Activated CD4-positive, alpha-beta T cell treated with anti-CD3 and anti-CD28 coated beads, Interleukin-2, amount 10 ng/mL, durations not matched to agents 24 days and 14 days (primary cell): Measurements from ENCODE around the gene WTAP. TPM values are rescaled to one million over a fixed set of nuclear protein-coding genes. Genes with fewer than 3 reads are reported as not detected.

ENCODE experiments used
- DNase-seq: peaks from one replicate; pipeline ENCODE4 v3.0.0; 2022
- H3K27ac Mint-ChIP-seq: one replicate; pipeline ENCODE4 v1.8.0; 2022; ENCODE audit warnings: mild to moderate bottlenecking, mixed read lengths
- H3K27me3 Mint-ChIP-seq: one replicate; pipeline ENCODE4 v1.8.0; 2022; ENCODE audit warnings: mixed read lengths
- H3K36me3 Mint-ChIP-seq: one replicate; pipeline ENCODE4 v1.8.0; 2022; ENCODE audit warnings: low read depth, mild to moderate bottlenecking, mixed read lengths
- H3K4me1 Mint-ChIP-seq: one replicate; pipeline ENCODE4 v1.8.0; 2021; ENCODE audit warnings: mixed read lengths
- H3K4me3 Mint-ChIP-seq: one replicate; pipeline ENCODE4 v1.8.0; 2022; ENCODE audit warnings: mild to moderate bottlenecking, moderate library complexity, mixed read lengths
- H3K9me3 Mint-ChIP-seq: one replicate; pipeline ENCODE4 v1.8.0; 2021; ENCODE audit warnings: mixed read lengths
- intact Hi-C: fragments of 100-400 bp; cut with micrococcal nuclease; formaldehyde crosslinking; loops from one replicate; pipeline ENCODE4 v1.15.1; 2023
- total RNA-seq: library from RNA; stranded (reverse); gene quantifications from 2 replicates; pipeline ENCODE4 v1.2.3, GENCODE V29; 2022

The WTAP gene
- total RNA-seq, 1 donor from 2014 or later, result 107 TPM

DNA sequence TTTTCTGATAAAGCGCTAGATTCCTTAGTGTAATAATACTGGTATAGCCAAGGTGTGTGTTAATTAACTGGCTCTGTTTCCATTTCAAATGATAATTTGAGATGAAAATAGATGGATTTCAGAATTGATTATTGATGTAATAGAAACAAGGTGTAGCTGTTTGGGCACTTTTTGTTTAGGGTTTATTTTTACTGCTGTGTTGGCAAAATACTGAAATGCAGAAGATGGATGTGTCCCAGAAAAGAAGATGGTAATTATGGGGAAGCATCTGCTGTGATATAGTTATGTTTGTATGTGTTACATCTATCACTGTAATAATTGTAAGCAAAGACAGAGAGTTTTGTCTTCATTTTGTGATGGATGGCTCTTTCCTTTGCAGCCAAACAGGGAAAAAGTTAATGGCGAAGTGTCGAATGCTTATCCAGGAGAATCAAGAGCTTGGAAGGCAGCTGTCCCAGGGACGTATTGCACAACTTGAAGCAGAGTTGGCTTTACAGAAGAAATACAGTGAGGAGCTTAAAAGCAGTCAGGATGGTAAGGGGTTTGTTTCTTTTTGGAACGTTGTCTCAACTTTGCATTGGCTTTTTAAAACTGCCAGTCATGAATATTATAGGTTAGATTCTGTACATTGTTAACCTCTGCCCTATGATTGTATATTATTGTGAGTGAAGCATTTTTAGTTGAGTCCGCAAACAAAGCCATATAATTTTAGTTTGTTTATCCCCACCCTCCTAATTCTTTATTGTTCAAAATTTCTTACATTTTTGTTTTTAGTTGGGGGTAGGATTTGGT lies 26.0 kb downstream of the WTAP start:
- Mint-ChIP-seq H3K27me3 (no peaks in the 10 kb centered on the region), H3K9me3 (no peaks in the 10 kb centered on the region)
- intact Hi-C loops, result loop anchor here (5.0 kb wide), 1 partner anchor 34 kb away; the partner anchor contains the start of gene TCP1

DNA sequence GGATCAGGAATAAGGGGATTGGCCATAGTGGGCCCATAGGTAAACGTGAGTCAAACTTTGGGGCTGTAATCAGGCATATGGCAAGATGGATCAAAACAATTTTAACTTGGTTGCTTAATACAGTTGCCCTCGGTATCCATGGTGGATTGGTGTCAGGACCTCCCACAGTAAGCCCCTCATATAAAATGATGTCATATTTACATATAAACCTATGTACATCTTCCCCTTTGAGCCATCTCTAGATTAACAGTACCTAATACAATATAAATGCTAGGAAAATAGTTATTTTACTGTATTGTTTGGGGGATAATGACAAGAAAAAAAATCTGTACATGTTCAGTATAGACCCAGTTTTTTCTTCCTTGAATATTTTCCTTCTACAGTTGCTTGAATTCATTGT lies 27.1 kb downstream of the WTAP start:
- peaks cover 13% of the 10 kb centered on the region for H3K4me1 Mint-ChIP-seq
- H3K36me3 Mint-ChIP-seq, result peaks cover 61% of the 10 kb centered on the region
- H3K27me3 Mint-ChIP-seq, result no peaks in the 10 kb centered on the region
- H3K9me3 Mint-ChIP-seq, result no peaks in the 10 kb centered on the region
- intact Hi-C loops, result loop anchor here (5.0 kb wide), 1 partner anchor 33 kb away; the partner anchor contains the start of gene TCP1
- H3K4me3 Mint-ChIP-seq, result no peak overlapping the region
- DNase-seq, result no peak
- H3K27ac Mint-ChIP-seq, result no peak overlapping the region

More for the DNA sequence above, 26.0 kb downstream of the WTAP start:
- no peak for DNase-seq
- Mint-ChIP-seq H3K36me3 (peaks cover 65% of the 10 kb centered on the region), H3K27ac (no peak overlapping the region), H3K4me1 (peaks cover 9% of the 10 kb centered on the region), H3K4me3 (no peak overlapping the region)

- no peaks in the 10 kb centered on the region for H3K9me3 Mint-ChIP-seq
- peaks cover 17% of the 10 kb centered on the region for H3K4me1 Mint-ChIP-seq
- intact Hi-C loops, result loop anchor here (5.0 kb wide), 1 partner anchor 32 kb away; the partner anchor contains the start of gene TCP1
- DNase-seq, result no peak
- H3K36me3 Mint-ChIP-seq, result peaks cover 59% of the 10 kb centered on the region
- no peaks in the 10 kb centered on the region for H3K27me3 Mint-ChIP-seq
- peak overlapping the region; percentile 14 for H3K27ac Mint-ChIP-seq
- no peak overlapping the region for H3K4me3 Mint-ChIP-seq
Measured at GRCh38 chr6:159754959-159755914, 27.9 kb downstream of the WTAP start.

DNA sequence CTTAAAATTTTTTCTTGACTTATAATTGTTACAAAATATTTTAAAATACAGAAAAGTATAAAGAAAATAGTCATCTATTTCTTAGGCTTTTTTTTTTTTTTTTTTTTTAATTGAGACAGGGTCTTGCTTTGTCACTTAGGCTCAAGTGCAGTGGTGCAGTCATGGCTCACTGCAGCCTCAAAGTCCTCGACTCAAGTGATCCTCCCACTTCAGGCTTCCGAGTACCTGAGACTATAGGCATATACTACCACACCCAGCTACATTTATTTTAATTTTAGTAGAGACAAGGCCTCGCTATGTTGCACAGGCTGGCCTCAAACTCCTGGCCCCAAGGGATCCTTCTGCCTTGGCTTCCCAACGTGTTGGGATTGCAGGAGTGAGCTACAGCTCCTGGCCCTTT lies 29.2 kb downstream of the WTAP start:
- intact Hi-C loops, result no loop called here
- Mint-ChIP-seq H3K4me1 (peaks cover 27% of the 10 kb centered on the region), H3K36me3 (peaks cover 57% of the 10 kb centered on the region), H3K4me3 (no peak overlapping the region), H3K27ac (no peak overlapping the region), H3K9me3 (no peaks in the 10 kb centered on the region), H3K27me3 (no peaks in the 10 kb centered on the region)
- no peak for DNase-seq

DNA sequence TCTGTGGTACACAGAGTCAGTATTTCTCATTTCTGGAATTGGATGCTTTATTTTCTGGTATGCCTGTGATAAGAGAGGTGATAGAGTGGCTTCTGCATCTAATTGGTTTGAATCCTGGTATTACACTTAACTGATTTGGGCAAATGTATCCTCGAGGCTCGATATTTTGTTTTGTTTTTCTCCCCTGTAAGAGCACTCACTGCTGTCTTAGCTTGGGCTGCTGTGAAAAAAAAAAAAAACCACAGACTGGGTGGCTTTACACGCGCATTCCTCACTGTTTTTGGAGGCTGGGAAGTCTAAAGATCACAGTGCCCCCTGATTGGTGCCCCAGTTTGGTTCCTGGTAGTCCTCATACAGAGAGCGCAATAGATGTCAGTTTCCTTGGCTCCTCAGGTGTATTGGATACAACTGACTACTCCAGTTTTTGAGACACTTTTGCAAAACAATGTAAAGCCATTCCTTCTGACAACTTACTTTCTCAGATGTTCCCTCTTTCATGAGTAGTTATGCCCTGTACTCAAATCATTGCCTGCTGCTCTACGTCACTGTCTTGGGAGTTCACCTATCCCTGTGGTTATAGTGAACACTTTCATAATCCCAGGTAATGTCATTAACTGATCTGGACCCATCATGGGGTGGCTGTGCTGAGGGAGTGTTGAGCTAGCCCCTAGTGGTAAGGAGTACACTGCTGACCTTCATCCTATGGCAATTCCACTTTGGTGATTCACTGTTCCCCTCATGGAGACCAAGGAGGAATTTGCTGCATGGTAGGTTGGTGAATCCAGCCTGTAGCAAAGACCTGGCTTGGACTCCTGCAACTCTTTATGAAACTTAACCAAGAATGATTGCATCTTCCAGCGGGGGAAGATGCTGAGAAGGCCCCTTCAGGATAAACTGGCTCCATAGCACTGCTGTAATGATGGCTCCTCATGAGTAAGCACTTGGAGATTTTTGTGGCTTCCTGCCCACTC lies 31.0 kb downstream of the WTAP start:
- Mint-ChIP-seq H3K4me1 (peaks cover 29% of the 10 kb centered on the region), H3K27me3 (no peaks in the 10 kb centered on the region), H3K36me3 (peaks cover 54% of the 10 kb centered on the region), H3K27ac (peak overlapping the region; percentile 17), H3K9me3 (no peaks in the 10 kb centered on the region), H3K4me3 (no peak overlapping the region)
- no peak for DNase-seq
- intact Hi-C loops, result no loop called here

GRCh38 chr6:159759645-159760044 lies 32.3 kb downstream of the WTAP start:
- H3K27ac Mint-ChIP-seq, result peak overlapping the region; percentile 55
- H3K4me1 Mint-ChIP-seq, result peaks cover 31% of the 10 kb centered on the region
- intact Hi-C loops, result no loop called here
- no peaks in the 10 kb centered on the region for H3K9me3 Mint-ChIP-seq
- H3K27me3 Mint-ChIP-seq, result no peaks in the 10 kb centered on the region
- H3K36me3 Mint-ChIP-seq, result peaks cover 52% of the 10 kb centered on the region
- no peak for DNase-seq
- H3K4me3 Mint-ChIP-seq, result peak overlapping the region; percentile 50

- H3K36me3 Mint-ChIP-seq, result peaks cover 49% of the 10 kb centered on the region
- H3K27ac Mint-ChIP-seq, result peak overlapping the region; percentile 98
- H3K9me3 Mint-ChIP-seq, result no peaks in the 10 kb centered on the region
- peak overlapping the region; percentile 94 for H3K4me3 Mint-ChIP-seq
- intact Hi-C loops, result no loop called here
- H3K4me1 Mint-ChIP-seq, result peaks cover 31% of the 10 kb centered on the region
- no peak for DNase-seq
- H3K27me3 Mint-ChIP-seq, result no peaks in the 10 kb centered on the region
Measured at GRCh38 chr6:159760602-159761057, 33.3 kb downstream of the WTAP start.

- H3K36me3 Mint-ChIP-seq, result peaks cover 48% of the 10 kb centered on the region
- no peak for DNase-seq
- peak overlapping the region; percentile 98 for H3K27ac Mint-ChIP-seq
- peaks cover 35% of the 10 kb centered on the region for H3K4me1 Mint-ChIP-seq
- intact Hi-C loops, result no loop called here
- no peaks in the 10 kb centered on the region for H3K9me3 Mint-ChIP-seq
- H3K4me3 Mint-ChIP-seq, result peak overlapping the region; percentile 94
- no peaks in the 10 kb centered on the region for H3K27me3 Mint-ChIP-seq
Measured at GRCh38 chr6:159761129-159761872, 34.0 kb downstream of the WTAP start.

DNA sequence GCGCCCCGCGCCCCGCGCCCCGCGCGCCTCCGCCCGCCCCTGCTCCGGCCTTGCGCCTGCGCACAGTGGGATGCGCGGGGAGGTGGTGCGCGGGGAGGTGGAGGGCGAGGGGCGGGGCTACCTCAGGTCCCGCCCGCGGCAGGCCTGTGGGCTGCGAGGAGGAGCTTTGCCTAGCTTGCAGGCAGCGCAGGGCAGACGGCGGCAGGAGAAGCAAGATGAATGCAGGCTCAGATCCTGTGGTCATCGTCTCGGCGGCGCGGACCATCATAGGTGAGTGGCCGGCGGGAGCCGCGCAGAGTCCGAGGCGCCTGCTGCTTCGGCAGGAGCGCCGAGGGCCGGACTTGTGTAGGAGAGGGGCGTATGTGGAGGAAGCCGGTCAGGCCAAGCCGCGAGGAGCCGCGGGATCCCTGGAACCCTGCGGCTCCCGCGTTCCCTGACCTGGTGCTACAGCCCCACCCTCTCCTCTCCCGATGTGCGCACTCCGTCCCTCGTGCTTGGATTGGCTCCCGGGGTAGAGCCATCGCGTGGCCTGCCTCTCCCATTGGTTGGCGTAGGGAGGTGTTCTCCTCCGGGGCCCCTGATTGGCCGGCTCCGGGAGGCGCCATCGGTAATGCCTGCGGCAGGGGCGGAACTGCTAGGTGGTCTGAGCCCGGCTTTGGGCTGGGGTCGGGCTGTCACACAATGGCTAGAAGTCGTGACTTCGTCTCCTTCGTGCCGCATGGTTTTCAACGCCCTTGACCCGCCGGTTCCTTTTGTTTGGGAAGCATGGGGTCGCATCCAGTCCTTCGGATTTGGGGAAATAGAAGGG lies 34.8 kb downstream of the WTAP start, which contains the start of gene ACAT2:
ACAT2 (plus strand) TSS at position 173 of the 808 bp plus-strand sequence; CDS start at position 216, 43 bp downstream.
- Mint-ChIP-seq H3K27me3 (no peaks in the 10 kb centered on the region), H3K4me3 (peak within 1 kb of the TSS; percentile 94), H3K27ac (peak within 1 kb of the TSS; percentile 98), H3K9me3 (no peaks in the 10 kb centered on the region), H3K4me1 (peaks cover 42% of the 10 kb centered on the region), H3K36me3 (peaks cover 52% of the 10 kb centered on the region)
- intact Hi-C loops, result loop anchor here (1.0 kb wide), 3 partner anchors 27 to 71 kb away; partner anchors contain the start of genes TCP1 and WTAP
- DNase-seq, result peak; percentile 98

DNA sequence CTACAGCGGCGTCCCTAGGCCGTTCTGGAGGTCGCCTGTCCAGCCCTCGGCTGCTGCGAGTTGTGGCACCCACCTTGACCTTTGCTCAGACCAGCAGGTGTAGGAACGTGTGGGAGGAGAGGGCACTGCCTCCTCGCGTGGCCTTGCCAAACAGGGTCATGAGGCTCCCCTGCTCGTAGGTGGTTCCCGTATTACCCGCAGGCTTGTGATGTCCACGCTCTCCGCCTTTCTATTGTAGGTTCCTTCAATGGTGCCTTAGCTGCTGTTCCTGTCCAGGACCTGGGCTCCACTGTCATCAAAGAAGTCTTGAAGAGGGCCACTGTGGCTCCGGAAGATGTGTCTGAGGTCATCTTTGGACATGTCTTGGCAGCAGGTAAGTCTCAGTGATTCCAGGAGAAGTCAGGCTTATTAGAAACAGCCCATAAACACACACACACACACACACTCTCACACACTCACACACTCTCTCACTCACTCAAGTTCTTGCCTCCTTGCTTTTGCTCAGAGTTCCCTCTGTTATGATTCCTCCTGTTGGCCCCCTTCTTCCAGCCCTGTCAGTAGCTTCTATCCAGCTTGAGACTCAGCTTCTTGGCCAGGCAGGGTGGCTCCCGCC lies 35.5 kb downstream of the WTAP start:
- Mint-ChIP-seq H3K27ac (peak overlapping the region; percentile 98), H3K27me3 (no peaks in the 10 kb centered on the region), H3K4me1 (peaks cover 43% of the 10 kb centered on the region), H3K9me3 (no peaks in the 10 kb centered on the region), H3K36me3 (peaks cover 56% of the 10 kb centered on the region), H3K4me3 (peak overlapping the region; percentile 94)
- intact Hi-C loops, result loop anchor here (1.0 kb wide), 3 partner anchors 27 to 71 kb away; partner anchors contain the start of genes TCP1 and WTAP
- peak; percentile 79 for DNase-seq

- Mint-ChIP-seq H3K27ac (peak overlapping the region; percentile 77), H3K9me3 (no peaks in the 10 kb centered on the region), H3K27me3 (no peaks in the 10 kb centered on the region), H3K4me1 (peaks cover 32% of the 10 kb centered on the region), H3K4me3 (no peak overlapping the region), H3K36me3 (peaks cover 76% of the 10 kb centered on the region)
- no peak for DNase-seq
- intact Hi-C loops, result no loop called here
Measured at GRCh38 chr6:159766906-159767305, 39.6 kb downstream of the WTAP start.
